Fibroblast of lung (primary cell): ENCODE results near the gene CYS1. TPM values are rescaled to one million over a fixed set of nuclear protein-coding genes. Genes with fewer than 3 reads are reported as not detected.

Experiments used
- DNase-seq, 2 donors: peaks; one replicate each; pipeline versions ENCODE4 v3.0.0 to v3.0.0-alpha.2; 2010; ENCODE audit warnings: low read depth in 2 of 2
- H2AFZ ChIP-seq: 2 replicates; pipeline ENCODE4 v1.5.1; 2012; ENCODE audit warnings: low read length, control low read depth, inconsistent platforms
- H3K27ac ChIP-seq: 2 replicates; pipeline ENCODE4 v1.5.1; 2011; ENCODE audit warnings: low read length, control low read depth; ENCODE audit not compliant: insufficient read depth
- H3K27me3 ChIP-seq: 2 replicates; pipeline ENCODE4 v1.5.1; 2011; ENCODE audit warnings: mild to moderate bottlenecking, low read length; ENCODE audit not compliant: control insufficient read depth, insufficient read depth
- H3K36me3 ChIP-seq: 2 replicates; pipeline ENCODE4 v1.5.1; 2011; ENCODE audit warnings: low read length; ENCODE audit not compliant: control insufficient read depth, insufficient read depth
- H3K4me1 ChIP-seq: 2 replicates; pipeline ENCODE4 v1.5.1; 2011; ENCODE audit warnings: low read length; ENCODE audit not compliant: control insufficient read depth, insufficient read depth; ENCODE audit errors: extremely low read depth
- H3K4me2 ChIP-seq: 2 replicates; pipeline ENCODE4 v1.5.1; 2011; ENCODE audit warnings: low read length, control low read depth; ENCODE audit not compliant: insufficient read depth; ENCODE audit errors: extremely low read depth
- H3K4me3 ChIP-seq, 4 experiments: fragments of 200-600 bp in 1 of 4; sonication (generic) in 1 of 4; replicated peaks in 1 of 4; 2 replicates each; pipeline ENCODE4 v1.5.1; 2011 to 2016; ENCODE audit warnings: low read length in 4 of 4, low read depth in 3 of 4, mild to moderate bottlenecking in 3 of 4, control low read depth in 2 of 4, inconsistent platforms in 1 of 4, mixed read lengths in 1 of 4; ENCODE audit not compliant: insufficient read depth in 1 of 4; ENCODE audit errors: control extremely low read depth in 1 of 4
- H3K79me2 ChIP-seq: 2 replicates; pipeline ENCODE4 v1.5.1; 2012; ENCODE audit warnings: mild to moderate bottlenecking, low read length, inconsistent platforms; ENCODE audit not compliant: control insufficient read depth, insufficient read depth
- H3K9ac ChIP-seq: 2 replicates; pipeline ENCODE4 v1.5.1; 2011; ENCODE audit warnings: mild to moderate bottlenecking, low read length, control low read depth; ENCODE audit not compliant: insufficient read depth
- H3K9me3 ChIP-seq: 2 replicates; pipeline ENCODE4 v1.5.1; 2012; ENCODE audit warnings: low read depth, low read length; ENCODE audit not compliant: control insufficient read depth, insufficient read depth
- H4K20me1 ChIP-seq: 2 replicates; pipeline ENCODE4 v1.5.1; 2011; ENCODE audit warnings: low read length; ENCODE audit not compliant: control insufficient read depth, insufficient read depth; ENCODE audit errors: extremely low read depth
- EZH2 ChIP-seq: IDR thresholded peaks from 2 replicates; pipeline ENCODE4 v1.5.1; 2012; ENCODE audit warnings: low read length, control low read depth, mild to moderate bottlenecking; ENCODE audit errors: missing control alignments
- polyA plus RNA-seq, 2 donors: library from polyadenylated mRNA; depleted of rRNA in 1 of 2; stranded (reverse) in 1 of 2; unstranded in 1 of 2; fragments of >200 nt; gene quantifications; 2 replicates each; pipeline ENCODE4 v1.2.1, GENCODE V29; 2011 to 2012; ENCODE audit warnings: missing spikeins in 1 of 2
- total RNA-seq: library from RNA; depleted of rRNA; stranded (reverse); fragments of >200 nt; gene quantifications from 2 replicates; pipeline ENCODE4 v1.2.1, GENCODE V29; 2014
- TF ChIP-seq, protein P1 (sequence below), 2 donors: IDR thresholded peaks in 1 of 2; conservative IDR thresholded peaks in 1 of 2; 1 replicate in 1 of 2; 2 replicates in 1 of 2; pipeline ENCODE4 v1.5.1; 2011 to 2012; ENCODE audit warnings: low read length in 2 of 2, control low read depth in 1 of 2, inconsistent platforms in 1 of 2, low read depth in 1 of 2, mild to moderate bottlenecking in 1 of 2

The CYS1 gene
- total and polyA plus RNA-seq, 2 donors (not counting 1 experiment from before 2014, with no cell fraction given): 0.31 to 5.1 TPM

- no peak for DNase-seq
- no peaks in the 10 kb centered on the region for H3K36me3 ChIP-seq
- no peak overlapping the region for H3K9ac ChIP-seq
- no peaks in the 10 kb centered on the region for H4K20me1 ChIP-seq
- H3K4me3 ChIP-seq: no peak overlapping the region
- no peak overlapping the region for H2AFZ ChIP-seq
- no peak for TF ChIP-seq EZH2
- TF ChIP-seq, protein P1, sequence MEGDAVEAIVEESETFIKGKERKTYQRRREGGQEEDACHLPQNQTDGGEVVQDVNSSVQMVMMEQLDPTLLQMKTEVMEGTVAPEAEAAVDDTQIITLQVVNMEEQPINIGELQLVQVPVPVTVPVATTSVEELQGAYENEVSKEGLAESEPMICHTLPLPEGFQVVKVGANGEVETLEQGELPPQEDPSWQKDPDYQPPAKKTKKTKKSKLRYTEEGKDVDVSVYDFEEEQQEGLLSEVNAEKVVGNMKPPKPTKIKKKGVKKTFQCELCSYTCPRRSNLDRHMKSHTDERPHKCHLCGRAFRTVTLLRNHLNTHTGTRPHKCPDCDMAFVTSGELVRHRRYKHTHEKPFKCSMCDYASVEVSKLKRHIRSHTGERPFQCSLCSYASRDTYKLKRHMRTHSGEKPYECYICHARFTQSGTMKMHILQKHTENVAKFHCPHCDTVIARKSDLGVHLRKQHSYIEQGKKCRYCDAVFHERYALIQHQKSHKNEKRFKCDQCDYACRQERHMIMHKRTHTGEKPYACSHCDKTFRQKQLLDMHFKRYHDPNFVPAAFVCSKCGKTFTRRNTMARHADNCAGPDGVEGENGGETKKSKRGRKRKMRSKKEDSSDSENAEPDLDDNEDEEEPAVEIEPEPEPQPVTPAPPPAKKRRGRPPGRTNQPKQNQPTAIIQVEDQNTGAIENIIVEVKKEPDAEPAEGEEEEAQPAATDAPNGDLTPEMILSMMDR (conservative IDR thresholded peaks at IDR 0.05 in 1 of 2, IDR thresholded peaks at IDR 0.05 in 1 of 2; ENCODE audit: low read depth in 1 of 2, low read length in 2 of 2): no peak
- no peaks in the 10 kb centered on the region for H3K9me3 ChIP-seq
- no peak overlapping the region for H3K4me2 ChIP-seq
- no peaks in the 10 kb centered on the region for H3K4me1 ChIP-seq
- H3K27me3 ChIP-seq: no peaks in the 10 kb centered on the region
- no peak overlapping the region for H3K27ac ChIP-seq
- H3K79me2 ChIP-seq: no peaks in the 10 kb centered on the region
These were observed 12.3 kb downstream of the CYS1 start for GRCh38 chr2:10067881-10068280.

GRCh38 chr2:10067330-10067729 is 12.9 kb downstream of the CYS1 start:
- no peaks in the 10 kb centered on the region for H3K27me3 ChIP-seq
- H3K9ac ChIP-seq: no peak overlapping the region
- H3K4me1 ChIP-seq: no peaks in the 10 kb centered on the region
- no peaks in the 10 kb centered on the region for H3K36me3 ChIP-seq
- H3K9me3 ChIP-seq: no peaks in the 10 kb centered on the region
- no peak for DNase-seq
- no peak overlapping the region for H3K4me2 ChIP-seq
- H3K79me2 ChIP-seq: no peaks in the 10 kb centered on the region
- no peaks in the 10 kb centered on the region for H4K20me1 ChIP-seq
- H3K4me3 ChIP-seq: no peak overlapping the region
- TF ChIP-seq, protein P1 (conservative IDR thresholded peaks at IDR 0.05 in 1 of 2, IDR thresholded peaks at IDR 0.05 in 1 of 2; ENCODE audit: low read depth in 1 of 2, low read length in 2 of 2): no peak
- no peak for TF ChIP-seq EZH2
- no peak overlapping the region for H3K27ac ChIP-seq
- H2AFZ ChIP-seq: no peak overlapping the region

- no peaks in the 10 kb centered on the region for H4K20me1 ChIP-seq
- H2AFZ ChIP-seq: no peak overlapping the region
- no peak for TF ChIP-seq EZH2
- TF ChIP-seq, protein P1 (conservative IDR thresholded peaks at IDR 0.05 in 1 of 2, IDR thresholded peaks at IDR 0.05 in 1 of 2; ENCODE audit: low read depth in 1 of 2, low read length in 2 of 2): no peak
- no peaks in the 10 kb centered on the region for H3K9me3 ChIP-seq
- no peak overlapping the region for H3K4me2 ChIP-seq
- no peaks in the 10 kb centered on the region for H3K79me2 ChIP-seq
- no peak overlapping the region for H3K27ac ChIP-seq
- no peak for DNase-seq
- no peaks in the 10 kb centered on the region for H3K4me1 ChIP-seq
- H3K36me3 ChIP-seq: no peaks in the 10 kb centered on the region
- no peak overlapping the region for H3K4me3 ChIP-seq
- peaks cover 6% of the 10 kb centered on the region for H3K27me3 ChIP-seq
- H3K9ac ChIP-seq: no peak overlapping the region
These were observed 14.5 kb downstream of the CYS1 start for GRCh38 chr2:10065773-10066055.
